HCT116 (cell line): Measurements from ENCODE around the gene AGBL1. TPM values are rescaled to one million over a fixed set of nuclear protein-coding genes. Genes with fewer than 3 reads are reported as not detected.

ENCODE experiments used
- ATAC-seq: fragments of 200-7000 bp; cut with Tn5 transposase; 2 replicates; pipeline ENCODE4 v1.9.1; 2020; ENCODE audit warnings: mild to moderate bottlenecking, moderate library complexity
- BruUV-seq: library from RNA; stranded (reverse); fragments of 400-500 nt; replicated peaks from 2 replicates; lab custom pipeline; 2021; lab: Mats Ljungman, UMichigan
- CTCF ChIA-PET: fragments of 300-600 bp; sonication (Branson Sonifier 250); formaldehyde crosslinking; loops from one replicate; lab custom pipeline; 2021; ENCODE audit warnings: antibody characterized with exemption; lab: Charles Lee
- POLR2A ChIA-PET: fragments of 300-600, 350-600 bp; sonication (Branson Sonifier 250); formaldehyde crosslinking; loops from one replicate; lab custom pipeline; 2021; ENCODE audit warnings: antibody characterized with exemption; lab: Charles Lee
- RAD21 ChIA-PET, 2 experiments: fragments of 300-600 bp; sonication (Branson Sonifier 250); formaldehyde crosslinking; loops; one replicate each; lab custom pipeline; 2023; ENCODE audit warnings: low total read pairs in 2 of 2; ENCODE audit not compliant: uncharacterized antibody in 2 of 2, unreplicated experiment in 2 of 2, low non-redundant PET in 1 of 2; lab: Charles Lee
- DNase-seq: peaks from one replicate; pipeline ENCODE4 v3.0.0-alpha.2; 2010; ENCODE audit warnings: low read depth, low spot score
- H2AFZ ChIP-seq: fragments of 200-600 bp; shearing (Covaris generic), sonication (generic); 2 replicates; pipeline ENCODE4 v1.6.1; 2017; ENCODE audit warnings: low read depth, mixed run types, mixed read lengths, antibody characterized with exemption, low read length; ENCODE audit not compliant: poor library complexity, severe bottlenecking
- H3K27ac ChIP-seq: 2 replicates; pipeline ENCODE4 v1.5.1; 2012; ENCODE audit warnings: low read depth, low read length
- H3K27me3 ChIP-seq: fragments of 200-600 bp; sonication (generic); 2 replicates; pipeline ENCODE4 v1.6.1; 2016; ENCODE audit warnings: mixed run types, low read length, mixed read lengths; ENCODE audit not compliant: insufficient read depth
- H3K36me3 ChIP-seq, 2 experiments: fragments of 200-500 bp in 1 of 2; fragments of 200-600 bp in 1 of 2; sonication (Bioruptor generic) in 1 of 2; sonication (generic) in 1 of 2; 2 replicates each; pipeline versions ENCODE4 v1.5.1 to v1.6.1; 2014 to 2016; ENCODE audit warnings: low read length in 2 of 2, inconsistent platforms in 1 of 2, mixed read lengths in 1 of 2, mixed run types in 1 of 2; ENCODE audit not compliant: insufficient read depth in 2 of 2, control insufficient read depth in 1 of 2
- H3K4me1 ChIP-seq, 2 experiments: fragments of 200-600 bp in 1 of 2; sonication (generic) in 1 of 2; 2 replicates each; pipeline versions ENCODE4 v1.5.1 to v1.6.1; 2012 to 2017; ENCODE audit warnings: low read length in 2 of 2, inconsistent platforms in 1 of 2, mild to moderate bottlenecking in 1 of 2, mixed read lengths in 1 of 2, mixed run types in 1 of 2, moderate library complexity in 1 of 2; ENCODE audit not compliant: insufficient read depth in 2 of 2, control insufficient read depth in 1 of 2
- H3K4me2 ChIP-seq: fragments of 200-600 bp; sonication (generic); 2 replicates; pipeline ENCODE4 v1.6.1; 2017; ENCODE audit warnings: mixed run types, low read length, mixed read lengths
- H3K4me3 ChIP-seq, 2 experiments: fragments of 200-600 bp in 1 of 2; sonication (generic) in 1 of 2; replicated peaks in 1 of 2; 2 replicates each; pipeline ENCODE4 v1.5.1; 2011 to 2016; ENCODE audit warnings: low read length in 2 of 2, control low read depth in 1 of 2, low read depth in 1 of 2, mild to moderate bottlenecking in 1 of 2, mixed read lengths in 1 of 2, mixed run types in 1 of 2
- H3K79me2 ChIP-seq: fragments of 200-600 bp; sonication (generic); 2 replicates; pipeline ENCODE4 v1.6.1; 2017; ENCODE audit warnings: mild to moderate bottlenecking, mixed run types, low read length, moderate library complexity, mixed read lengths; ENCODE audit not compliant: insufficient read depth
- H3K9ac ChIP-seq: fragments of 200-600 bp; sonication (generic); 2 replicates; pipeline ENCODE4 v1.6.1; 2016; ENCODE audit warnings: low read length, mixed read lengths
- H3K9me2 ChIP-seq: fragments of 200-600 bp; sonication (generic), shearing (Covaris generic); 2 replicates; pipeline ENCODE4 v1.6.1; 2017; ENCODE audit warnings: mixed run types, mild to moderate bottlenecking, moderate library complexity; ENCODE audit not compliant: insufficient read depth
- H3K9me3 ChIP-seq, 2 experiments: fragments of 200-500 bp in 1 of 2; fragments of 200-600 bp in 1 of 2; sonication (Bioruptor generic) in 1 of 2; sonication (generic) in 1 of 2; 2 replicates each; pipeline ENCODE4 v1.6.1; 2014 to 2017; ENCODE audit warnings: low read length in 2 of 2, mixed read lengths in 2 of 2, inconsistent platforms in 1 of 2, low read depth in 1 of 2, mild to moderate bottlenecking in 1 of 2, mixed run types in 1 of 2, moderate library complexity in 1 of 2; ENCODE audit not compliant: control insufficient read depth in 1 of 2, insufficient read depth in 1 of 2
- H4K20me1 ChIP-seq: fragments of 200-600 bp; sonication (generic), shearing (Covaris generic); 2 replicates; pipeline ENCODE4 v1.6.1; 2017; ENCODE audit warnings: mixed run types, mild to moderate bottlenecking, moderate library complexity; ENCODE audit not compliant: insufficient read depth
- CBX3 ChIP-seq: IDR thresholded peaks from 2 replicates; pipeline ENCODE4 v1.6.1; 2012; ENCODE audit warnings: low read depth
- EGR1 ChIP-seq: IDR thresholded peaks from 2 replicates; pipeline ENCODE4 v1.6.1; 2012; ENCODE audit warnings: low read depth
- FOSL1 ChIP-seq: IDR thresholded peaks from 2 replicates; pipeline ENCODE4 v1.6.1; 2012; ENCODE audit warnings: low read depth
- JUND ChIP-seq: IDR thresholded peaks from 2 replicates; pipeline ENCODE4 v1.6.1; 2012
- POLR2AphosphoS5 ChIP-seq: IDR thresholded peaks from 2 replicates; pipeline ENCODE4 v1.6.1; 2011; ENCODE audit warnings: mild to moderate bottlenecking, low read depth, low read length, moderate library complexity
- SIN3A ChIP-seq: IDR thresholded peaks from 2 replicates; pipeline ENCODE4 v1.6.1; 2012; ENCODE audit warnings: low read depth
- SP1 ChIP-seq: IDR thresholded peaks from 2 replicates; pipeline ENCODE4 v1.6.1; 2012; ENCODE audit warnings: low read depth
- ZFX ChIP-seq: fragments of 450-650 bp; IDR thresholded peaks from 2 replicates; pipeline ENCODE4 v1.6.1; 2017
- intact Hi-C: fragments of 100-400 bp; cut with micrococcal nuclease; formaldehyde crosslinking; loops from 2 replicates; pipeline ENCODE4 v1.10.0; 2022
- total RNA-seq: library from RNA; stranded (reverse); gene quantifications from one replicate; pipeline ENCODE4 v1.2.1, GENCODE V29; 2021; ENCODE audit not compliant: unreplicated experiment
- TF ChIP-seq, protein P1 (sequence below), 3 experiments: fragments of 200-600 bp in 1 of 3; sonication (generic) in 1 of 3; IDR thresholded peaks in 2 of 3; conservative IDR thresholded peaks in 1 of 3; 2 replicates each; pipeline ENCODE4 v1.5.1; 2012 to 2017; ENCODE audit warnings: low read depth in 2 of 3, low read length in 2 of 3, antibody characterized with exemption in 1 of 3, borderline replicate concordance in 1 of 3, control low read depth in 1 of 3, mild to moderate bottlenecking in 1 of 3, mixed read lengths in 1 of 3, mixed run types in 1 of 3, moderate library complexity in 1 of 3; ENCODE audit not compliant: insufficient read depth in 1 of 3
- TF ChIP-seq, protein P2 (sequence below): IDR thresholded peaks from 2 replicates; pipeline ENCODE4 v1.6.1; 2012
- TF ChIP-seq, protein P3 (sequence below): IDR thresholded peaks from 2 replicates; pipeline ENCODE4 v1.6.1; 2011; ENCODE audit warnings: mild to moderate bottlenecking, low read length, moderate library complexity; ENCODE audit not compliant: insufficient replicate concordance; ENCODE audit errors: extremely low read depth
- TF ChIP-seq, protein P4 (sequence below): IDR thresholded peaks from 2 replicates; pipeline ENCODE4 v1.6.1; 2012; ENCODE audit warnings: low read depth

AGBL1 gene
- total RNA-seq, 1 experiment from 2014 or later, result not detected

DNA sequence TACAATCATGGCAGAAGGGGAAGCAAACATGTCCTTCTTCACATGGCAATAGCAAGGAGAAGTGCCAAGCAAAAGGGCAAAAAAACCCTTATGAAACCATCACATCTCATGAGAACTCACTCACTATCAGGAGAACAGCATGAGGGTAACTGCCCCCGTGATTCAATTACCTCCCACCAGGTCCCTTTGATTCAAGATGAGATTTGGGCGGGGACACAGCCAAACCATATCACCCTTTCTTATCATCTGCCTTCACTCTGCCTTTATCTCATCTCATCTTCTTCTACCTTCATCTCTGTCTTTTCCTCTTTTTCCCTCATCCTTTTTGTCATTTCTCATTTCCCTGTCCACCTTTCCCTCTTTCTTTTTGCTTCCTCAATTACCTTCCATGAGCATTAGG lies 149.6 kb downstream of the AGBL1 start:
- intact Hi-C loops, result no loop called here
- no TSS peak for BruUV-seq

More for the DNA sequence above, 149.6 kb downstream of the AGBL1 start:
- ATAC-seq (no peak), DNase-seq (no peak)
- no peak overlapping the region for H3K9ac ChIP-seq
- TF ChIP-seq, protein P1, sequence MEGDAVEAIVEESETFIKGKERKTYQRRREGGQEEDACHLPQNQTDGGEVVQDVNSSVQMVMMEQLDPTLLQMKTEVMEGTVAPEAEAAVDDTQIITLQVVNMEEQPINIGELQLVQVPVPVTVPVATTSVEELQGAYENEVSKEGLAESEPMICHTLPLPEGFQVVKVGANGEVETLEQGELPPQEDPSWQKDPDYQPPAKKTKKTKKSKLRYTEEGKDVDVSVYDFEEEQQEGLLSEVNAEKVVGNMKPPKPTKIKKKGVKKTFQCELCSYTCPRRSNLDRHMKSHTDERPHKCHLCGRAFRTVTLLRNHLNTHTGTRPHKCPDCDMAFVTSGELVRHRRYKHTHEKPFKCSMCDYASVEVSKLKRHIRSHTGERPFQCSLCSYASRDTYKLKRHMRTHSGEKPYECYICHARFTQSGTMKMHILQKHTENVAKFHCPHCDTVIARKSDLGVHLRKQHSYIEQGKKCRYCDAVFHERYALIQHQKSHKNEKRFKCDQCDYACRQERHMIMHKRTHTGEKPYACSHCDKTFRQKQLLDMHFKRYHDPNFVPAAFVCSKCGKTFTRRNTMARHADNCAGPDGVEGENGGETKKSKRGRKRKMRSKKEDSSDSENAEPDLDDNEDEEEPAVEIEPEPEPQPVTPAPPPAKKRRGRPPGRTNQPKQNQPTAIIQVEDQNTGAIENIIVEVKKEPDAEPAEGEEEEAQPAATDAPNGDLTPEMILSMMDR (IDR thresholded peaks at IDR 0.05 in 2 of 3, conservative IDR thresholded peaks at IDR 0.05 in 1 of 3; ENCODE audit: borderline replicate concordance in 1 of 3, insufficient read depth in 1 of 3, low read depth in 2 of 3, low read length in 2 of 3), result no peak
- TF ChIP-seq, protein P2, sequence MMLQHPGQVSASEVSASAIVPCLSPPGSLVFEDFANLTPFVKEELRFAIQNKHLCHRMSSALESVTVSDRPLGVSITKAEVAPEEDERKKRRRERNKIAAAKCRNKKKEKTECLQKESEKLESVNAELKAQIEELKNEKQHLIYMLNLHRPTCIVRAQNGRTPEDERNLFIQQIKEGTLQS, result no peak
- TF ChIP-seq ZFX, result no peak
- TF ChIP-seq FOSL1, result no peak
- no peak for TF ChIP-seq JUND
- TF ChIP-seq, protein P3, sequence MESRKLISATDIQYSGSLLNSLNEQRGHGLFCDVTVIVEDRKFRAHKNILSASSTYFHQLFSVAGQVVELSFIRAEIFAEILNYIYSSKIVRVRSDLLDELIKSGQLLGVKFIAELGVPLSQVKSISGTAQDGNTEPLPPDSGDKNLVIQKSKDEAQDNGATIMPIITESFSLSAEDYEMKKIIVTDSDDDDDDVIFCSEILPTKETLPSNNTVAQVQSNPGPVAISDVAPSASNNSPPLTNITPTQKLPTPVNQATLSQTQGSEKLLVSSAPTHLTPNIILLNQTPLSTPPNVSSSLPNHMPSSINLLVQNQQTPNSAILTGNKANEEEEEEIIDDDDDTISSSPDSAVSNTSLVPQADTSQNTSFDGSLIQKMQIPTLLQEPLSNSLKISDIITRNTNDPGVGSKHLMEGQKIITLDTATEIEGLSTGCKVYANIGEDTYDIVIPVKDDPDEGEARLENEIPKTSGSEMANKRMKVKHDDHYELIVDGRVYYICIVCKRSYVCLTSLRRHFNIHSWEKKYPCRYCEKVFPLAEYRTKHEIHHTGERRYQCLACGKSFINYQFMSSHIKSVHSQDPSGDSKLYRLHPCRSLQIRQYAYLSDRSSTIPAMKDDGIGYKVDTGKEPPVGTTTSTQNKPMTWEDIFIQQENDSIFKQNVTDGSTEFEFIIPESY, result no peak
- TF ChIP-seq, protein P4, sequence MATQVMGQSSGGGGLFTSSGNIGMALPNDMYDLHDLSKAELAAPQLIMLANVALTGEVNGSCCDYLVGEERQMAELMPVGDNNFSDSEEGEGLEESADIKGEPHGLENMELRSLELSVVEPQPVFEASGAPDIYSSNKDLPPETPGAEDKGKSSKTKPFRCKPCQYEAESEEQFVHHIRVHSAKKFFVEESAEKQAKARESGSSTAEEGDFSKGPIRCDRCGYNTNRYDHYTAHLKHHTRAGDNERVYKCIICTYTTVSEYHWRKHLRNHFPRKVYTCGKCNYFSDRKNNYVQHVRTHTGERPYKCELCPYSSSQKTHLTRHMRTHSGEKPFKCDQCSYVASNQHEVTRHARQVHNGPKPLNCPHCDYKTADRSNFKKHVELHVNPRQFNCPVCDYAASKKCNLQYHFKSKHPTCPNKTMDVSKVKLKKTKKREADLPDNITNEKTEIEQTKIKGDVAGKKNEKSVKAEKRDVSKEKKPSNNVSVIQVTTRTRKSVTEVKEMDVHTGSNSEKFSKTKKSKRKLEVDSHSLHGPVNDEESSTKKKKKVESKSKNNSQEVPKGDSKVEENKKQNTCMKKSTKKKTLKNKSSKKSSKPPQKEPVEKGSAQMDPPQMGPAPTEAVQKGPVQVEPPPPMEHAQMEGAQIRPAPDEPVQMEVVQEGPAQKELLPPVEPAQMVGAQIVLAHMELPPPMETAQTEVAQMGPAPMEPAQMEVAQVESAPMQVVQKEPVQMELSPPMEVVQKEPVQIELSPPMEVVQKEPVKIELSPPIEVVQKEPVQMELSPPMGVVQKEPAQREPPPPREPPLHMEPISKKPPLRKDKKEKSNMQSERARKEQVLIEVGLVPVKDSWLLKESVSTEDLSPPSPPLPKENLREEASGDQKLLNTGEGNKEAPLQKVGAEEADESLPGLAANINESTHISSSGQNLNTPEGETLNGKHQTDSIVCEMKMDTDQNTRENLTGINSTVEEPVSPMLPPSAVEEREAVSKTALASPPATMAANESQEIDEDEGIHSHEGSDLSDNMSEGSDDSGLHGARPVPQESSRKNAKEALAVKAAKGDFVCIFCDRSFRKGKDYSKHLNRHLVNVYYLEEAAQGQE, result no peak
- TF ChIP-seq CBX3, result no peak
- TF ChIP-seq EGR1, result no peak
- TF ChIP-seq SIN3A, result no peak
- TF ChIP-seq SP1, result no peak
- no peak for TF ChIP-seq POLR2AphosphoS5
- no peaks in the 10 kb centered on the region for H3K27me3 ChIP-seq
- no peak overlapping the region for H3K4me2 ChIP-seq
- peaks cover 0 to 17% of the 10 kb centered on the region in 2 experiments; a peak in 2 of 4 replicates for H3K9me3 ChIP-seq
- H2AFZ ChIP-seq, result no peak overlapping the region
- no peak overlapping the region for H3K27ac ChIP-seq
- no peaks in the 10 kb centered on the region for H3K9me2 ChIP-seq
- H3K4me3 ChIP-seq, result no peak overlapping the region
- RAD21 ChIA-PET, result no interaction called here
- POLR2A ChIA-PET, result no interaction called here
- CTCF ChIA-PET, result no interaction called here
- no peaks in the 10 kb centered on the region for H3K79me2 ChIP-seq
- H3K36me3 ChIP-seq, result no peaks in the 10 kb centered on the region
- H4K20me1 ChIP-seq, result no peaks in the 10 kb centered on the region
- no peaks in the 10 kb centered on the region for H3K4me1 ChIP-seq
